Activated CD8-positive, alpha-beta memory T cell treated with anti-CD3 and anti-CD28 coated beads for 48 hours (primary cell): Measurements from ENCODE around the gene STX2.
"Not testable (repeated sequence)": the region's sequence is repeated elsewhere in the genome, so short reads cannot be mapped to it uniquely, and the experiment has no call there.

Experiments used
- DNase-seq, 3 experiments: peaks; one replicate each; pipeline ENCODE4 v3.0.0-alpha.2; 2020; ENCODE audit warnings: low read depth in 2 of 3, low spot score in 2 of 3

The STX2 gene

GRCh38 chr12:130803702-130804101 lies 35.3 kb downstream of the STX2 start:
- DNase-seq = no peak

- no peak for DNase-seq
Observed at GRCh38 chr12:130800312-130800711, 38.7 kb downstream of the STX2 start.

GRCh38 chr12:130799051-130799450 lies 40.0 kb downstream of the STX2 start:
- DNase-seq = no peak

- peak in 1 of 3 experiments; percentile 36 for DNase-seq
Observed at GRCh38 chr12:130796985-130797686, 41.9 kb downstream of the STX2 start.

GRCh38 chr12:130795906-130796305 lies 43.1 kb downstream of the STX2 start:
- DNase-seq = no peak

GRCh38 chr12:130793554-130793849 lies 45.5 kb downstream of the STX2 start:
- no peak for DNase-seq

GRCh38 chr12:130792821-130793553 lies 46.1 kb downstream of the STX2 start:
- no peak for DNase-seq

GRCh38 chr12:130791629-130792028 lies 47.4 kb downstream of the STX2 start:
- DNase-seq = no peak

GRCh38 chr12:130788515-130788914 lies 50.5 kb downstream of the STX2 start:
- DNase-seq = no peak

GRCh38 chr12:130787445-130788410 lies 51.3 kb downstream of the STX2 start:
- no peak for DNase-seq

GRCh38 chr12:130787041-130787440 lies 52.0 kb downstream of the STX2 start:
- DNase-seq = no peak

- no peak for DNase-seq
Observed at GRCh38 chr12:130783110-130783715, 55.8 kb downstream of the STX2 start.

- DNase-seq = not testable (repeated sequence)
Observed at GRCh38 chr12:130782245-130782644, 56.8 kb downstream of the STX2 start.

- no peak for DNase-seq
Observed at GRCh38 chr12:130780880-130781575, 58.0 kb downstream of the STX2 start.

GRCh38 chr12:130780325-130780724 lies 58.7 kb downstream of the STX2 start:
- DNase-seq = no peak

GRCh38 chr12:130778776-130779175 lies 60.3 kb downstream of the STX2 start:
- DNase-seq = no peak

GRCh38 chr12:130776857-130777339 lies 62.2 kb downstream of the STX2 start:
- DNase-seq = no peak

- peak; percentile 38 to 46 (median 44) for DNase-seq
Observed at GRCh38 chr12:130775953-130776856, 62.8 kb downstream of the STX2 start.

GRCh38 chr12:130770413-130771028 lies 68.5 kb downstream of the STX2 start:
- no peak for DNase-seq
